Measurements from ENCODE around the gene HAPSTR1.

DNA sequence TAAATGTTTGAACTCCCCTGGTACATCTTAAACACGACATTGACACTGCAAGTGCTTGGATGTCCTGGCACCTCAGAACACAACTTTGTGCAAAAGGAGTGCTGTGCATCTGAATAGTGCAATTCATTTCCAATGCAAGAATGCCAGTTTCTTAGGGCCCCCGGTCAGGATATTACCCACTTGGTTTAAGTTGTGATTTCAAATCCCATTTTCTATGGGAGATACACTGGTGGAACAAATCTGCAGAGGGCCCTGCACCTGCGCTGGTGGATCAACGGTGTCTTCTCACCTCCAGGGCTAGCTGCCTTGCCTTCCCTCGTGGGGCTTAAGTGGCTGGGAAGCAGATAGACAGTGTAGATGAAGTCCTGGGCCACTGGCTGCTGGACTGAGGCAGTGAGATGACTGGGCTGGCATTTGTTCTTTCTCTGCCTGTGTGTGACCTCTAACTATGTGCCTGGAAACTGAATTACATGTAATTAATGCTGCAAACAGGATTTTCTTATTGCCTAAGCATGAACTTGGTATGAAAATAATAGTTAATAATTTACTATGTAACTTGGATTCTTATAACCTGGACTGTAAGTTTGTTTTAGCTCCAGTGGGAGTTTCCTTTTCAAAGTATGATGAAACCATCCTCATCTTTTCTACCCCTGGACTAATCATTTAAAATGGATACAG is 20.9 kb downstream of the HAPSTR1 start:
- TF ChIP-seq, protein P1, sequence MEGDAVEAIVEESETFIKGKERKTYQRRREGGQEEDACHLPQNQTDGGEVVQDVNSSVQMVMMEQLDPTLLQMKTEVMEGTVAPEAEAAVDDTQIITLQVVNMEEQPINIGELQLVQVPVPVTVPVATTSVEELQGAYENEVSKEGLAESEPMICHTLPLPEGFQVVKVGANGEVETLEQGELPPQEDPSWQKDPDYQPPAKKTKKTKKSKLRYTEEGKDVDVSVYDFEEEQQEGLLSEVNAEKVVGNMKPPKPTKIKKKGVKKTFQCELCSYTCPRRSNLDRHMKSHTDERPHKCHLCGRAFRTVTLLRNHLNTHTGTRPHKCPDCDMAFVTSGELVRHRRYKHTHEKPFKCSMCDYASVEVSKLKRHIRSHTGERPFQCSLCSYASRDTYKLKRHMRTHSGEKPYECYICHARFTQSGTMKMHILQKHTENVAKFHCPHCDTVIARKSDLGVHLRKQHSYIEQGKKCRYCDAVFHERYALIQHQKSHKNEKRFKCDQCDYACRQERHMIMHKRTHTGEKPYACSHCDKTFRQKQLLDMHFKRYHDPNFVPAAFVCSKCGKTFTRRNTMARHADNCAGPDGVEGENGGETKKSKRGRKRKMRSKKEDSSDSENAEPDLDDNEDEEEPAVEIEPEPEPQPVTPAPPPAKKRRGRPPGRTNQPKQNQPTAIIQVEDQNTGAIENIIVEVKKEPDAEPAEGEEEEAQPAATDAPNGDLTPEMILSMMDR (conservative IDR thresholded peaks at IDR 0.05): no peak
- TF ChIP-seq EZH2 (IDR thresholded peaks at IDR 0.05; ENCODE audit: low read depth): no peak

Data from PC-9 (cell line).